GM12878 (cell line): ENCODE results near the gene KRT78.

Source experiments
- HDAC2 ChIP-seq: fragments of 200-600 bp; sonication (generic); IDR thresholded peaks from 2 replicates; pipeline ENCODE4 v1.6.1; 2017
- KLF5 ChIP-seq: fragments of 450-650 bp; IDR thresholded peaks from 2 replicates; pipeline ENCODE4 v1.6.1; 2014; ENCODE audit warnings: mild to moderate bottlenecking; ENCODE audit not compliant: partially characterized antibody
- TF ChIP-seq, protein P1 (sequence below): fragments of 450-650 bp; IDR thresholded peaks from 2 replicates; pipeline ENCODE4 v1.6.1; 2018; ENCODE audit warnings: borderline replicate concordance, mild to moderate bottlenecking; ENCODE audit not compliant: partially characterized antibody

- TF ChIP-seq KLF5 (no peak), HDAC2 (no peak)
- TF ChIP-seq, protein P1, sequence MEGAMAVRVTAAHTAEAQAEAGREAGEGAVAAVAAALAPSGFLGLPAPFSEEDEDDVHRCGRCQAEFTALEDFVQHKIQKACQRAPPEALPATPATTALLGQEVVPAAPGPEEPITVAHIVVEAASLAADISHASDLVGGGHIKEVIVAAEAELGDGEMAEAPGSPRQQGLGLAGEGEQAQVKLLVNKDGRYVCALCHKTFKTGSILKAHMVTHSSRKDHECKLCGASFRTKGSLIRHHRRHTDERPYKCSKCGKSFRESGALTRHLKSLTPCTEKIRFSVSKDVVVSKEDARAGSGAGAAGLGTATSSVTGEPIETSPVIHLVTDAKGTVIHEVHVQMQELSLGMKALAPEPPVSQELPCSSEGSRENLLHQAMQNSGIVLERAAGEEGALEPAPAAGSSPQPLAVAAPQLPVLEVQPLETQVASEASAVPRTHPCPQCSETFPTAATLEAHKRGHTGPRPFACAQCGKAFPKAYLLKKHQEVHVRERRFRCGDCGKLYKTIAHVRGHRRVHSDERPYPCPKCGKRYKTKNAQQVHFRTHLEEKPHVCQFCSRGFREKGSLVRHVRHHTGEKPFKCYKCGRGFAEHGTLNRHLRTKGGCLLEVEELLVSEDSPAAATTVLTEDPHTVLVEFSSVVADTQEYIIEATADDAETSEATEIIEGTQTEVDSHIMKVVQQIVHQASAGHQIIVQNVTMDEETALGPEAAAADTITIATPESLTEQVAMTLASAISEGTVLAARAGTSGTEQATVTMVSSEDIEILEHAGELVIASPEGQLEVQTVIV = no peak
Observed at GRCh38 chr12:52796839-52797528, 51.8 kb downstream of the KRT78 start.
